Tibial artery (tissue), 4 donors: ENCODE data around the gene ETS1.
A peak's percentile ranks its signal among the peaks of the same experiment; 100 is the strongest.
"Not testable (repeated sequence)": the region's sequence is repeated elsewhere in the genome, so short reads cannot be mapped to it uniquely, and the experiment has no call there.

Source experiments
- DNase-seq, 2 donors: peaks; one replicate each; pipeline ENCODE4 v3.0.0-alpha.2; 2019
- H3K27ac ChIP-seq, 2 donors: fragments of 200-600 bp; sonication (generic) in 1 of 2; 1 replicate in 1 of 2; 2 replicates in 1 of 2; pipeline ENCODE4 v1.5.1; 2018 to 2019; ENCODE audit warnings: mild to moderate bottlenecking in 1 of 2
- H3K27me3 ChIP-seq, 2 donors: fragments of 200-600 bp; sonication (generic) in 1 of 2; one replicate each; pipeline versions ENCODE4 v1.5.1 to v1.6.0; 2016 to 2019
- H3K36me3 ChIP-seq, 3 donors: fragments of 200-600 bp; sonication (generic) in 2 of 3; one replicate each; pipeline ENCODE4 v1.5.1; 2016 to 2019; ENCODE audit warnings: mild to moderate bottlenecking in 2 of 3
- H3K4me1 ChIP-seq, 4 donors: fragments of 200-600 bp; sonication (generic) in 2 of 4; 1 replicate in 3 of 4; 2 replicates in 1 of 4; pipeline ENCODE4 v1.5.1; 2016 to 2019
- H3K4me3 ChIP-seq, 2 donors: fragments of 200-600 bp; sonication (generic) in 1 of 2; 1 replicate in 1 of 2; 2 replicates in 1 of 2; pipeline ENCODE4 v1.5.1; 2018 to 2019; ENCODE audit warnings: mild to moderate bottlenecking in 2 of 2
- H3K9me3 ChIP-seq, 3 donors: fragments of 200-600 bp; sonication (generic) in 1 of 3; one replicate each; pipeline ENCODE4 v1.5.1; 2016 to 2019
- CTCF ChIP-seq, 2 experiments: fragments of 200-600 bp in 1 of 2; fragments of 450-650 bp in 1 of 2; IDR thresholded peaks; one replicate each; pipeline ENCODE4 v1.5.1; 2017 to 2019; ENCODE audit warnings: antibody characterized with exemption in 2 of 2, mild to moderate bottlenecking in 1 of 2, moderate library complexity in 1 of 2
- intact Hi-C: fragments of 100-400 bp; cut with DNase I; formaldehyde crosslinking; loops from one replicate; pipeline ENCODE4 v1.15.0; 2023; ENCODE audit warnings: low total_unique reads

The ETS1 gene

GRCh38 chr11:128455766-128456165 is 131.6 kb downstream of the ETS1 start:
- Histone ChIP-seq H3K27ac (no peak overlapping the region), H3K36me3 (peaks cover 3 to 36% (median 31%) of the 10 kb centered on the region in 3 donors), H3K4me1 (peaks cover 0 to 36% (median 20%) of the 10 kb centered on the region in 4 donors), H3K4me3 (no peak overlapping the region), H3K27me3 (no peaks in the 10 kb centered on the region), H3K9me3 (no peaks in the 10 kb centered on the region)
- no peak for TF ChIP-seq CTCF (IDR thresholded peaks at IDR 0.05)
- DNase-seq = no peak
- intact Hi-C loops = no loop called here

DNA sequence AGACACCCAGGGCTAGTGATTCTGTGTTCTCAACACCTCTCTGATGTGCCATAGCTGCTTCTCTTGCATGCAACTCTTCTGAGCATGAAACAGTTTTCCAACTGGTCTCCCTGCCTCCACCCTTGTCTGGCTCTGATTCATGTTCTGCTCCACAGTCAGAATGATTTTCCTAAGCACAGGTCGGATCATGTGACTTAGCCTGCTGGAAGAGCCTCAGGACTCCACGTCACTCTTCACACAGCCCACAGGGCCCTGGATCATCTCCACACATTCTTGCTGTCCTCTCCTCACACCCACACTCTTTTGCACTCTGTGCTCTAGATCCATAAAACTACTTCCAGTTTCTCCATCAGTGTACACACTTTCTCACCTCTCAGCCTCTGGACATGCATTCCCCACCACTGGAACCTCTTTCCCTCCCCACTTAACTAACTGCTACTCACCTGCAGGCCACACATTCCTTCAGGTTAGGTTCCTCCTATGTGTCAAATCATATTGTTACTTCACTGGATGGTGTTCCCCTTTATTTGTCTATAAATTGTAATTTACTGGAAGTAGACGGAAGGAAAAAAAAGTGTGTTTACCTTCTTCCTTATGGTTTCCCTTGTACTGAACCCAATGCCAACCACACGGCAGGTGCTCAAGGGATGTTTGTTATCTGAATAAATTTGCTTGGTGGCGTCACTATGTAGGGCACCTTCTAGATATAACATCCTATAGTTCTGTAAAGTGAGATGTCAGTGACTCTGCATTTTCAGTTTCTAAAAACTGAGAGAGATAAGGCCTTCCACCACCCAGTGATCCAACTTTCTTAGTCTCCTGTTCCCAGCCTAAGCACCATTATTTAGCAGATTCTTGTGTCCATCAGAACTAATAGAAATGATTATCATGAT is 133.7 kb downstream of the ETS1 start:
- peak; percentile 73 to 78 for DNase-seq
- Histone ChIP-seq H3K27ac (peak overlapping the region; percentile 36 to 80), H3K36me3 (peaks cover 0 to 21% (median 18%) of the 10 kb centered on the region in 3 donors), H3K9me3 (no peaks in the 10 kb centered on the region), H3K4me3 (no peak overlapping the region), H3K4me1 (peaks cover 0 to 43% (median 24%) of the 10 kb centered on the region in 4 donors), H3K27me3 (no peaks in the 10 kb centered on the region)
- intact Hi-C loops = no loop called here
- no peak for TF ChIP-seq CTCF (IDR thresholded peaks at IDR 0.05)

DNA sequence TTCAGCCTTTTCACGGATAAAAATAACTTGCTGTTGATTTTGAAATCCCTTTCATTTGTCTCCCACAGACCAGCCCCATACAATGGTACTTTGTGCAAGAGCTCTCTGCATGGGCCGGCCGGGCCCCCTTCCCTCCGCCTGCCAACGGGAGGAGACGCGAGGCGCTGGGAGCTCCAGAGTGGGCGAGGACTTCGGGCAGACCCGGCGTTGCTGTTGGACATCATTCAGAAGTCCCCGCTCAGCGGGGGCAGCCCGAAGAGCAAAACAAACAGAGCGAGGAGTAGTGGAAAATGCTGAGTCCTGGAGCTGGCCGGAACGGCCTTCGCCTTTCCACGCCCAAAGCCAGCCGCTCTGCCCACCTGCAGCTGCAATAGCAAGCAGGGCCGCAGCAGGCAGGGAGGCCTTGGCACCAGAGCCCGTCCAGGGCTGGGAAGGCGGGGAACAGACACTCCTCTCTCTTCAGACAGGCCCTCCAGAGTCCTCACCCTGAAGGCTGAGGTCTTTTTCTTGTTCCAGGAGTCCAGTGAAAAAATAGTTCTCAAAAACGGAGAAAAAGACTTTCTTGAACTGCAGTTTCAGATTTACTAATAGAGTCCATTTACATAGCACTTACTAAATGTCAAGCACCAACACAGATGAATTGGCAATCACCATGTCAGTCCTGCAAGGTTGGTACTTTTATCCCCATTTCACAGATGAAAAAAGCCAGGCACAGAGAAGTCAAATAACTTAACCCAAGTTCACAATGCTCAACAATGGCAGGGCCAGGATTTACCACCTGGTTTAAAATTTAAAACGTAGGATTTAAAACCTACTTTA is 135.5 kb downstream of the ETS1 start:
- peaks cover 0 to 54% (median 27%) of the 10 kb centered on the region in 4 donors for H3K4me1 ChIP-seq
- DNase-seq = peak; percentile 48 to 83
- peak overlapping the region; percentile 74 to 80 for H3K27ac ChIP-seq
- TF ChIP-seq CTCF (IDR thresholded peaks at IDR 0.05) = peak; percentile 20 to 24
- H3K4me3 ChIP-seq = peak overlapping the region; percentile 42 to 50
- H3K36me3 ChIP-seq = peaks cover 0 to 6% (median 4%) of the 10 kb centered on the region in 3 donors
- H3K9me3 ChIP-seq = no peaks in the 10 kb centered on the region
- no peaks in the 10 kb centered on the region for H3K27me3 ChIP-seq
- intact Hi-C loops = no loop called here

GRCh38 chr11:128450882-128451651 is 136.3 kb downstream of the ETS1 start:
- intact Hi-C loops = no loop called here
- Histone ChIP-seq H3K4me1 (peaks cover 0 to 59% (median 27%) of the 10 kb centered on the region in 4 donors), H3K4me3 (peak overlapping the region; percentile 42 to 50), H3K27ac (peak overlapping the region; percentile 74 to 80), H3K9me3 (no peaks in the 10 kb centered on the region), H3K36me3 (no peaks in the 10 kb centered on the region), H3K27me3 (no peaks in the 10 kb centered on the region)
- no peak for TF ChIP-seq CTCF (IDR thresholded peaks at IDR 0.05)
- DNase-seq = no peak

- H3K9me3 ChIP-seq, intact Hi-C loops, H3K4me3 ChIP-seq, H3K27me3 ChIP-seq, H3K36me3 ChIP-seq, DNase-seq: not testable (repeated sequence)
- H3K4me1 ChIP-seq = peaks cover 0 to 59% (median 27%) of the 10 kb centered on the region in 4 donors
- peak overlapping the region in 1 of 2 donors; percentile 74 for H3K27ac ChIP-seq
Observed at GRCh38 chr11:128450425-128450824, 136.9 kb downstream of the ETS1 start.
